HepG2 (cell line): ENCODE measurements around the gene EPB41L3. TPM values are rescaled to one million over a fixed set of nuclear protein-coding genes. Genes with fewer than 3 reads are reported as not detected.

ENCODE experiments used
- KIAA2018 ChIP-seq: sonication (generic); formaldehyde crosslinking; IDR thresholded peaks from 2 replicates; pipeline ENCODE4 v1.5.0; 2020; ENCODE audit warnings: mild to moderate bottlenecking, missing genetic modification reagents, borderline replicate concordance
- KMT2A ChIP-seq: sonication (generic); formaldehyde crosslinking; IDR thresholded peaks from 2 replicates; pipeline ENCODE4 v1.4.0; 2020; ENCODE audit warnings: missing genetic modification reagents
- MAFF ChIP-seq: IDR thresholded peaks from 2 replicates; pipeline ENCODE4 v1.6.1; 2011; ENCODE audit warnings: low read depth, low read length, improper control_type of control experiment
- PAX8 ChIP-seq: sonication (generic); formaldehyde crosslinking; IDR thresholded peaks from 2 replicates; pipeline ENCODE4 v1.8.0; 2022; ENCODE audit warnings: mild to moderate bottlenecking, missing genetic modification reagents, borderline replicate concordance
- SAP130 ChIP-seq: IDR thresholded peaks from 2 replicates; pipeline ENCODE4 v1.6.1; 2016; ENCODE audit warnings: low read depth
- TEAD3 ChIP-seq: optimal IDR thresholded peaks from 2 replicates; pipeline ENCODE3; 2016; ENCODE audit warnings: borderline replicate concordance
- ZNF350 ChIP-seq: sonication (generic); formaldehyde crosslinking; IDR thresholded peaks from 2 replicates; pipeline ENCODE4 v1.4.0; 2020; ENCODE audit warnings: mild to moderate bottlenecking, low read depth, missing genetic modification reagents, borderline replicate concordance
- ZNF496 ChIP-seq: sonication (generic); formaldehyde crosslinking; IDR thresholded peaks from 2 replicates; pipeline ENCODE4 v1.8.1; 2023; ENCODE audit warnings: mild to moderate bottlenecking, moderate library complexity, missing genetic modification reagents; ENCODE audit not compliant: insufficient replicate concordance
- ZNF597 ChIP-seq: sonication (generic); formaldehyde crosslinking; IDR thresholded peaks from 2 replicates; pipeline ENCODE4 v1.5.0; 2020; ENCODE audit warnings: missing genetic modification reagents
- polyA plus RNA-seq, 8 experiments: library from polyadenylated mRNA; depleted of rRNA in 3 of 8; stranded (reverse) in 7 of 8; unstranded in 1 of 8; fragments of >200 nt; fragmentation: Illumina TruSeq in 4 of 8; extraction: Trizol in 4 of 8; gene quantifications; 2 replicates each; pipeline versions ENCODE4 v1.2.1 to v1.2.3, GENCODE V29; 2011 to 2016; ENCODE audit warnings: low read depth in 4 of 8, missing spikeins in 1 of 8, mixed read lengths in 1 of 8; ENCODE audit not compliant: insufficient read depth in 1 of 8
- total RNA-seq, 5 experiments: library from RNA; depleted of rRNA; stranded (reverse); fragments of >200 nt; fragmentation: Illumina TruSeq; extraction: Trizol; gene quantifications; 2 replicates each; pipeline ENCODE4 v1.2.3, GENCODE V29; 2016; ENCODE audit warnings: low read depth in 1 of 5

EPB41L3 gene
- total and polyA plus RNA-seq, 2 of the 13 experiments (the other 11 are each of a cell fraction or from before 2014, with no cell fraction given), result not detected

GRCh38 chr18:5484526-5484925, 59.3 kb downstream of the EPB41L3 start (continued):
- TF ChIP-seq PAX8 (CRISPR knock-in tag) (no peak), ZNF597 (CRISPR knock-in tag) (no peak), KIAA2018 (CRISPR knock-in tag) (no peak), ZNF350 (CRISPR knock-in tag) (no peak), TEAD3 (CRISPR knock-in tag) (no peak), ZNF496 (CRISPR knock-in tag) (no peak), MAFF (no peak), SAP130 (CRISPR knock-in tag) (no peak), KMT2A (CRISPR knock-in tag) (no peak)
- TF ChIP-seq, all 625 proteins: peak for 0
